ENCODE measurements around the gene LRRC74B.

- TF ChIP-seq POLR2A (IDR thresholded peaks at IDR 0.05) (no peak), CTCF (IDR thresholded peaks at IDR 0.05 in 4 of 5, conservative IDR thresholded peaks at IDR 0.05 in 1 of 5) (no peak)
Measured at GRCh38 chr22:21077884-21078508, 32.2 kb downstream of the LRRC74B start.
